Putamen (tissue), 1 donor: Measurements from ENCODE around the gene TSR3.

Source experiments
- DNase-seq: peaks from one replicate; pipeline ENCODE4 v3.0.0-alpha.2; 2016; ENCODE audit warnings: low spot score

The TSR3 gene

DNA sequence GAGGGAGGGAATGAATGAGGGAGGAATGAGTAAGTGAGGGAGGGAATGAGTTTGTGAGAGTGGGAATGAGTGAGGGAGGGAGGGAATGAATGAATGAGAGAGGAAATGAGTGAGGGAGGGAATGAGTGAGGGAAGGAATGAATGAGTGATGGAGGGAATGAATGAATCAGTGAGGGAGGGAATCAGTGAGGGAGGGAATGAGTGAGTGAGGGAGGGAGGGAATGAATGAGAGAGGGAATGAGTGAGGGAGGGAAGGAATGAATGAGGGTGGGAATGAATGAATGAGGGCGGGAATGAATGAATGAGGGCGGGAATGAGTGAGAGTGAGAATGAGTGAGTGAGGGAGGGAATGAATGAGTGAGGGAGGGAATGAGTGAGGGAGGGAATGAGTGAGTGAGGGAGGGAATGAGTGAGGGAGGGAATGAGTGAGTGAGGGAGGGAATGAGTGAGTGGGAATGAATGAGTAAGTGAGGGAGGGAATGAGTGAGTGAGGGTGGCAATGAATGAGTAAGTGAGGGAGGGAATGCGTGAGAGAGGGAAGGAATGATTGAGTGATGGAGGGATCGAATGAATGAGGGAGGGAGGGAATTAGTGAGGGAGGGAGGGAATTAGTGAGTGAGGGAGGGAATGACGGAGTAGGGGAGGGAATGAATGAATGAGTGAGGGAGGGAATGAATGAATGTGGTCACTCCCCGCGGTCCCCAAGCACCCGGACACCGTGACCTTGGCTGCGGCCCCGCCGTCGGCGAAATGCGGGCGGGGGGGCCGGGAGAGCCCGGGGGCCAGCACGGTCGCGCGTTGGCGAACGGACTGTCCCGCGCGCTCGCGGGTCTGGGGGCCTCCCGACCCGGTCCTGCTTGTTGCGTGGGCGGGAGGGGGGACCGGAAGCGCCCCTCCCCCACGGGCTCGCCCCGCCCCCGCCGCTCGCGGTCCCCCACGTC lies 43.4 kb downstream of the TSR3 start:
- DNase-seq = no peak

DNA sequence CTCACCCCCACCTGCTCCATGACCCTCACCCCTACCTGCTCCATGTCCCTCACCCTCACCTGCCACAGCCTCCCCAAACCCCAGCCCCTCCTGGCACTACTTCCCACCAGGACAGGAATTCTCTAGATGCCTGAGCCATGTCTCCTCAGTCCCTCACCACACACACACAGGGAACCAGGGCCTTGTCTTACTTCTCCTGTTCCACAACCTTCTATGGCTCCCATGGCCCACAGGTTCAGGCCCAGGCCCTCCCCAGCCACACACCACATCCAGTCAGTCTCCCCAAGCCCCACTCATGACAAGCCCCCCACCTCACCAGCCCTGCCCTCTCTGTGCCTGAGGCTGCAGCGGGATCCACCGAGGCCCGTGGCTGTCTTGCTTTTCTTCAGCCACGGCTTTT lies 45.3 kb downstream of the TSR3 start:
- no peak for DNase-seq

DNA sequence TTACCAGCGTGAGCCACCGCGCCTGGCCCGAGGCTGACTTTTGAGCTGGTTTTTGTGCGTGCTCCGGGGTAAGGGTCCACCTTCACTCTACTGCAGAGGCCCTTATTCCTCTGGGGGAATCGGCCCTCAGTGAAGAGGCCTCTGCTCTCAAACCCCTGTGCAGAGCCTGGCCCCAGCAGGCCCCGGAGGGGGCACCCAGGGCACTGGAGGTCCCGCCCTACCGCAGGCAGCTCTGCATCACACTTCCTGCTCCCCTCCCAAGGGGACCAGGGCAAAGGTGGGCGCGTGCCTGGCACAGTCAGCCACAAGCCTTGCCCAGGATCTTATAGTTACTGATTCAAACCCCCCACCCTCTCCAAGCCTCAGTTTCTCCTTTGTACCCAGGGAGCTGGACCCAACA lies 45.9 kb downstream of the TSR3 start:
- DNase-seq = no peak

DNA sequence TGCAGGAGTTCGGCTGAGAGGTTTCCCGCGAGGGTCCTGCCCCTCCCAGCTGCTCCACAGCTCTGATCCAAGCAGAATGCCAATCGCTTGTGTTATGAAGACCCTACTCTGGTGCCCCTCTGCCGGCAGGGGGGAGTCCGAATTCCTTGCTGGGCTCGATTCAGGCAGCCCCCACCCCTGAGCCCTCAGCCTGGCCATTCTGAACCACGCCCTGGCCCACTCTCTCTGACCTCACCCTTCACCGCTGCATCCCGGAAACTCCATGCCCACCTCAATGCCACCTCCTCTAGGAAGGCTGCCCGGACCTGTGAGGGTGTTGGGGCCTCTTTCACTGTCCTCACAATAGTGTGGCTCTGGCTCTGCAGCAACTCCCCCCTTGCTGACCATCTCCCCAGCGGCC lies 50.1 kb downstream of the TSR3 start:
- no peak for DNase-seq

DNA sequence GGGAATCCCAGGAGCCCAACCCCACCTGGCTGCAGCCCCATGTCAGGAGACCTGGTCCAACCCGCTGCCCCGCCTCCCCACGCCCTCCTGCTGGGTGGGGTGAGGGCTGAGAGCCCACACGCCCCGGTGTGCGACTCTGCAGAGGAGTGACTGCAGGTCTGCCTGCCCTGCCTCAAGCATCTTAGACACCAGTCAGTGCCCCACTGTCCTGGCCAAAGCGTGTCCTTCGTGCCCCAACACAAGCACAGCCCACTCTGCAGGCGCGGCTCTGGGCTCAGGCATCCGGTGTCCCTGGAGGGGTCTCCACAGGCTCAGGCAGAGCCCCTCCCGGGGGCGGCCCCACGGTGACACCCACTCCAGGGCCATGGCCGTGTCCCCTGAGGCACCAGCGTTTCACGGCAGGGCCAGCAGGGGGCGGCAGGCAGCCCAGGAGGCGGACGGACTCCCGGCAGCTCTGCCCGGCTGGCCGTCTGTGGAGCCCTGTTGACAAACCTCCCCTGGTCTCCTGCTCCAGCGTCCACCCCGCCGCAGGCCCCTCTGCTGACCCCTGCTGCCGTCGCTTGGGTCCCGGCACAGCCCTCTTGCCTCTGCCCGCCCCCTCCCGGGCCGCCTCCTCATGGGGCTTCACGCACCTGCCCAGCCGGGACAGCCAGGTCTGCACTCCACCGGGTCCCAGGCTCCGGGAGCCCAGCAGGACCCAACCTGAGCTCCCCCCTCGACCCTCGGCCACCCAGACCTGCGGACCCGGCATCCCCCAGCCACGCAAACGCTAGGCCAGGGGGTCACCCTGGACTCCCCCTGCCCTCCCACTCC lies 50.8 kb downstream of the TSR3 start:
- DNase-seq = no peak

DNA sequence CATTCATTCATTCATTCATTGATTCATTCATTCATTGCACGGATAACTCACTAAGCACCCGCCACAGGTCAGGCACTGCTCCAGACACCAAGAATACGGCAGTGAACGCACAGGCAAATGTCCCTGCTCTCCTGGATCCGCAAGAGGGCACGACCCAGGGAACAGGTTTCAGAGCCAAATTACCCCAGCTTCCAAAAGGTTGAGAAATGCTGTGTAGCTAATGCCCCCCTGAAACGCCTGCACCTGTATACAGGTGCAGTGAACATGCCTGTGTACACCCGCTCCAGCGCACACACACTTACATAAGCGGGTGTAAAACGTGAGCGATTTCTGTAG lies 51.8 kb downstream of the TSR3 start:
- no peak for DNase-seq
